ENCODE results near the gene DDB1. TPM values are rescaled to one million over a fixed set of nuclear protein-coding genes. Genes with fewer than 3 reads are reported as not detected.

DDB1 gene
- total RNA-seq, 1 donor from 2014 or later = 126 TPM

- no peak overlapping the region for H3K4me3 ChIP-seq
- DNase-seq = peak; percentile 74
Measured at GRCh38 chr11:61281581-61282250, 51.2 kb downstream of the DDB1 start.

GRCh38 chr11:61280883-61281580 is 51.9 kb downstream of the DDB1 start:
- Histone ChIP-seq H3K27ac (no peak overlapping the region), H3K36me3 (no peaks in the 10 kb centered on the region), H3K27me3 (no peaks in the 10 kb centered on the region), H3K4me1 (no peaks in the 10 kb centered on the region), H3K9me3 (no peaks in the 10 kb centered on the region), H3K4me3 (no peak overlapping the region)
- intact Hi-C loops (cut with DNase I) = no loop called here
- ATAC-seq (no peak), DNase-seq (no peak)
- no peak for TF ChIP-seq CTCF (IDR thresholded peaks at IDR 0.05)

More at GRCh38 chr11:61281581-61282250, 51.2 kb downstream of the DDB1 start:
- Histone ChIP-seq H3K27me3 (no peaks in the 10 kb centered on the region), H3K4me1 (no peaks in the 10 kb centered on the region), H3K9me3 (no peaks in the 10 kb centered on the region), H3K27ac (no peak overlapping the region), H3K36me3 (no peaks in the 10 kb centered on the region)
- ATAC-seq = peak; percentile 89
- no peak for TF ChIP-seq CTCF (IDR thresholded peaks at IDR 0.05)
- intact Hi-C loops (cut with DNase I) = no loop called here

- no peaks in the 10 kb centered on the region for H3K36me3 ChIP-seq
- DNase-seq = no peak
- no peaks in the 10 kb centered on the region for H3K27me3 ChIP-seq
- no peak overlapping the region for H3K27ac ChIP-seq
- no peak for ATAC-seq
- H3K4me3 ChIP-seq = no peak overlapping the region
- no peak for TF ChIP-seq CTCF (IDR thresholded peaks at IDR 0.05)
- intact Hi-C loops (cut with DNase I) = no loop called here
- no peaks in the 10 kb centered on the region for H3K4me1 ChIP-seq
- no peaks in the 10 kb centered on the region for H3K9me3 ChIP-seq
Measured at GRCh38 chr11:61279934-61280659, 52.8 kb downstream of the DDB1 start.

GRCh38 chr11:61278001-61278470 is 54.9 kb downstream of the DDB1 start:
- no peaks in the 10 kb centered on the region for H3K4me1 ChIP-seq
- H3K27me3 ChIP-seq = no peaks in the 10 kb centered on the region
- DNase-seq (no peak), ATAC-seq (no peak)
- no peaks in the 10 kb centered on the region for H3K36me3 ChIP-seq
- intact Hi-C loops (cut with DNase I) = no loop called here
- no peak overlapping the region for H3K27ac ChIP-seq
- no peaks in the 10 kb centered on the region for H3K9me3 ChIP-seq
- TF ChIP-seq CTCF (IDR thresholded peaks at IDR 0.05) = no peak
- no peak overlapping the region for H3K4me3 ChIP-seq

GRCh38 chr11:61277186-61278000 is 55.5 kb downstream of the DDB1 start:
- TF ChIP-seq CTCF (IDR thresholded peaks at IDR 0.05) = no peak
- ATAC-seq (no peak), DNase-seq (no peak)
- Histone ChIP-seq H3K36me3 (no peaks in the 10 kb centered on the region), H3K4me1 (no peaks in the 10 kb centered on the region), H3K27ac (no peak overlapping the region), H3K4me3 (no peak overlapping the region), H3K27me3 (no peaks in the 10 kb centered on the region), H3K9me3 (no peaks in the 10 kb centered on the region)
- intact Hi-C loops (cut with DNase I) = no loop called here

Data from upper lobe of right lung (tissue), 1 donor.